HepG2 (cell line): ENCODE data around the gene ZCCHC3. TPM values are rescaled to one million over a fixed set of nuclear protein-coding genes. Genes with fewer than 3 reads are reported as not detected.

Experiments
- CENPT ChIP-seq: sonication (generic); formaldehyde crosslinking; IDR thresholded peaks from 2 replicates; pipeline ENCODE4 v1.8.0; 2022; ENCODE audit warnings: low read depth, mild to moderate bottlenecking, moderate library complexity, missing genetic modification reagents
- DMAP1 ChIP-seq: IDR thresholded peaks from 2 replicates; pipeline ENCODE4 v1.6.1; 2016
- HNF4A ChIP-seq: sonication (generic); formaldehyde crosslinking; IDR thresholded peaks from 2 replicates; pipeline ENCODE4 v1.4.0; 2020; ENCODE audit warnings: missing genetic modification reagents
- ISX ChIP-seq: sonication (generic); formaldehyde crosslinking; conservative IDR thresholded peaks from 2 replicates; pipeline ENCODE4 v1.5.0; 2020; ENCODE audit warnings: missing genetic modification reagents
- NPAS2 ChIP-seq: sonication (generic); formaldehyde crosslinking; IDR thresholded peaks from 2 replicates; pipeline ENCODE4 v1.8.0; 2022; ENCODE audit warnings: mild to moderate bottlenecking, missing genetic modification reagents, borderline replicate concordance
- RCOR2 ChIP-seq: IDR thresholded peaks from 2 replicates; pipeline ENCODE4 v1.6.1; 2016; ENCODE audit warnings: missing biosample characterization, missing genetic modification reagents
- RFX3 ChIP-seq: IDR thresholded peaks from 2 replicates; pipeline ENCODE4 v1.6.1; 2016; ENCODE audit warnings: missing biosample characterization, missing genetic modification reagents
- SNAPC2 ChIP-seq: sonication (generic); formaldehyde crosslinking; IDR thresholded peaks from 2 replicates; pipeline ENCODE4 v1.8.1; 2022; ENCODE audit warnings: mild to moderate bottlenecking, missing genetic modification reagents
- SNRNP70 ChIP-seq: fragments of 200-400 bp; formaldehyde crosslinking; IDR thresholded peaks from 2 replicates; pipeline ENCODE4 v1.6.1; 2017; ENCODE audit warnings: mild to moderate bottlenecking, low read depth, low read length, moderate library complexity
- SRF ChIP-seq: IDR thresholded peaks from 2 replicates; pipeline ENCODE4 v1.6.1; 2011; ENCODE audit warnings: mild to moderate bottlenecking, low read depth, low read length, moderate library complexity
- TRIM24 ChIP-seq: sonication (generic); formaldehyde crosslinking; IDR thresholded peaks from 2 replicates; pipeline ENCODE4 v1.8.0; 2022; ENCODE audit warnings: mild to moderate bottlenecking, missing genetic modification reagents
- ZC3H4 ChIP-seq: sonication (generic); formaldehyde crosslinking; IDR thresholded peaks from 2 replicates; pipeline ENCODE4 v1.4.0; 2020; ENCODE audit warnings: missing genetic modification reagents, borderline replicate concordance
- ZNF292 ChIP-seq: sonication (generic); formaldehyde crosslinking; IDR thresholded peaks from 2 replicates; pipeline ENCODE4 v1.8.1; 2022; ENCODE audit warnings: mild to moderate bottlenecking, low read depth, missing genetic modification reagents, borderline replicate concordance
- ZNF317 ChIP-seq: sonication (generic); formaldehyde crosslinking; IDR thresholded peaks from 2 replicates; pipeline ENCODE4 v1.5.0; 2020; ENCODE audit warnings: mild to moderate bottlenecking, missing genetic modification reagents
- ZNF333 ChIP-seq: sonication (generic); formaldehyde crosslinking; IDR thresholded peaks from 2 replicates; pipeline ENCODE4 v1.4.0; 2020; ENCODE audit warnings: mild to moderate bottlenecking, missing genetic modification reagents, borderline replicate concordance
- ZNF431 ChIP-seq: sonication (generic); formaldehyde crosslinking; IDR thresholded peaks from 2 replicates; pipeline ENCODE4 v1.9.0; 2022; ENCODE audit warnings: missing genetic modification reagents, low read depth, mild to moderate bottlenecking, borderline replicate concordance
- ZNF672 ChIP-seq: sonication (generic); formaldehyde crosslinking; IDR thresholded peaks from 2 replicates; pipeline ENCODE4 v1.8.1; 2022; ENCODE audit warnings: missing genetic modification reagents
- ZNF782 ChIP-seq: sonication (generic); formaldehyde crosslinking; IDR thresholded peaks from 2 replicates; pipeline ENCODE4 v1.4.0; 2020; ENCODE audit warnings: missing genetic modification reagents, mild to moderate bottlenecking, borderline replicate concordance
- ZSCAN21 ChIP-seq: sonication (generic); formaldehyde crosslinking; IDR thresholded peaks from 2 replicates; pipeline ENCODE4 v1.8.0; 2022; ENCODE audit warnings: mild to moderate bottlenecking, missing genetic modification reagents, moderate library complexity, borderline replicate concordance
- polyA plus RNA-seq, 8 experiments: library from polyadenylated mRNA; depleted of rRNA in 3 of 8; stranded (reverse) in 7 of 8; unstranded in 1 of 8; fragments of >200 nt; fragmentation: Illumina TruSeq in 4 of 8; extraction: Trizol in 4 of 8; gene quantifications; 2 replicates each; pipeline versions ENCODE4 v1.2.1 to v1.2.3, GENCODE V29; 2011 to 2016; ENCODE audit warnings: low read depth in 4 of 8, missing spikeins in 1 of 8, mixed read lengths in 1 of 8; ENCODE audit not compliant: insufficient read depth in 1 of 8
- total RNA-seq, 5 experiments: library from RNA; depleted of rRNA; stranded (reverse); fragments of >200 nt; fragmentation: Illumina TruSeq; extraction: Trizol; gene quantifications; 2 replicates each; pipeline ENCODE4 v1.2.3, GENCODE V29; 2016; ENCODE audit warnings: low read depth in 1 of 5
- TF ChIP-seq, protein P1 (sequence below), 2 experiments: sonication (generic) in 1 of 2; formaldehyde crosslinking in 1 of 2; IDR thresholded peaks; 2 replicates each; pipeline versions ENCODE4 v1.4.0 to v1.6.1; 2018 to 2020; ENCODE audit warnings: missing genetic modification reagents in 2 of 2, borderline replicate concordance in 1 of 2, low read depth in 1 of 2, mild to moderate bottlenecking in 1 of 2, missing biosample characterization in 1 of 2
- TF ChIP-seq, protein P2 (sequence below): sonication (generic); formaldehyde crosslinking; IDR thresholded peaks from 2 replicates; pipeline ENCODE4 v1.4.0; 2020; ENCODE audit warnings: missing genetic modification reagents
- TF ChIP-seq, protein P3 (sequence below): sonication (generic); formaldehyde crosslinking; conservative IDR thresholded peaks from 2 replicates; pipeline ENCODE4 v1.4.0; 2020; ENCODE audit warnings: mild to moderate bottlenecking, missing genetic modification reagents, moderate library complexity

Gene ZCCHC3
- total and polyA plus RNA-seq, 2 of the 13 experiments (the other 11 are each of a cell fraction or from before 2014, with no cell fraction given) = 46.6 to 63.0 TPM

DNA sequence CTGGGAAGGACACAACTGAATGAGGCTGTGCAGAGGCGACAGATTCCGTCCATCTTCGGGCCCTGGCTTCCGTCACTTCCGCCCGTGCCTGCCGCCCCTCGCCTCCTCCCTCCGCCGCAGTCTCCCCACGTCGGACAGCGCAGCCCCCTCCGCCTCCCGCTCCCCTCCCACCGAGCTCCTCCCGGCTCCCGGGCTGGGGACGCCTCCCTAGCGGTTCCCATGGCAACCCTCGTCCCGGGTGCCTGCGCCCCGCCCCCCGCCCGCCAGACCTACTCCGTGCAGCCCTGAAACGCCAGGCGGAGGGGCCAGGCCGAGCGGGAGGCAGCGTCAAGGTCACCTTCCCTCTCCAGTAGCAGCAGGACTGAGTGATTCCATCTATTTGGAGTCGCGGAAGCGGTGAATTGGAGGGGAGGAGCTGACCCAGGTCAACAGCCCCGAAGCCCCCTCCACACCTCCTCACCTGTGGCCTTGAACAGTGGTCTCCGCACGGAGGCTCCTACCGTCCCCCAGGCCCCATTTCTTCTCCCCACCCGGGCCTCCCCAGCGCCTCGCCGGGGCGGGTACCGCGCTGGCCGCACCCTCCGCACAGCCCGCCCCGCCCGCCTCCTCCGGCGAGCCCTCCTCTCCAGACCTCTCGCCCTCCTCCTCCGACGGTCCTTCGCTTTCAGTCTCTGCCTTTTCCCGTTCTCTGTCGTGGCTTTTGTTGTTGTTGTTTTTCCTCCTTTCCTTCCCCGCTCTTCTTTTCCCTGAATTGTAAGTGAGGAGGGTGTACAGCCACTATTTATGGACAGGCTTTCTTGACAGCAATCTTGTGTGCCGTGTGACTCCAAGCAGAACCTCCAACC, 50.5 kb downstream of the ZCCHC3 start (continued):
- TF ChIP-seq, protein P1, sequence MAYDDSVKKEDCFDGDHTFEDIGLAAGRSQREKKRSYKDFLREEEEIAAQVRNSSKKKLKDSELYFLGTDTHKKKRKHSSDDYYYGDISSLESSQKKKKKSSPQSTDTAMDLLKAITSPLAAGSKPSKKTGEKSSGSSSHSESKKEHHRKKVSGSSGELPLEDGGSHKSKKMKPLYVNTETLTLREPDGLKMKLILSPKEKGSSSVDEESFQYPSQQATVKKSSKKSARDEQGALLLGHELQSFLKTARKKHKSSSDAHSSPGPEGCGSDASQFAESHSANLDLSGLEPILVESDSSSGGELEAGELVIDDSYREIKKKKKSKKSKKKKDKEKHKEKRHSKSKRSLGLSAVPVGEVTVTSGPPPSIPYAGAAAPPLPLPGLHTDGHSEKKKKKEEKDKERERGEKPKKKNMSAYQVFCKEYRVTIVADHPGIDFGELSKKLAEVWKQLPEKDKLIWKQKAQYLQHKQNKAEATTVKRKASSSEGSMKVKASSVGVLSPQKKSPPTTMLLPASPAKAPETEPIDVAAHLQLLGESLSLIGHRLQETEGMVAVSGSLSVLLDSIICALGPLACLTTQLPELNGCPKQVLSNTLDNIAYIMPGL (CRISPR knock-in tag; IDR thresholded peaks at IDR 0.05; ENCODE audit: borderline replicate concordance in 1 of 2, low read depth in 1 of 2) = peak; percentile 81 to 84; a peak in 3 of 4 replicates
- no peak for TF ChIP-seq SRF
- TF ChIP-seq ZNF292 (CRISPR knock-in tag) = peak; percentile 69; the same call in 1 of the 2 replicates
- peak; percentile 91 for TF ChIP-seq RCOR2 (CRISPR knock-in tag)
- TF ChIP-seq SNRNP70 = no peak
- TF ChIP-seq, protein P2, sequence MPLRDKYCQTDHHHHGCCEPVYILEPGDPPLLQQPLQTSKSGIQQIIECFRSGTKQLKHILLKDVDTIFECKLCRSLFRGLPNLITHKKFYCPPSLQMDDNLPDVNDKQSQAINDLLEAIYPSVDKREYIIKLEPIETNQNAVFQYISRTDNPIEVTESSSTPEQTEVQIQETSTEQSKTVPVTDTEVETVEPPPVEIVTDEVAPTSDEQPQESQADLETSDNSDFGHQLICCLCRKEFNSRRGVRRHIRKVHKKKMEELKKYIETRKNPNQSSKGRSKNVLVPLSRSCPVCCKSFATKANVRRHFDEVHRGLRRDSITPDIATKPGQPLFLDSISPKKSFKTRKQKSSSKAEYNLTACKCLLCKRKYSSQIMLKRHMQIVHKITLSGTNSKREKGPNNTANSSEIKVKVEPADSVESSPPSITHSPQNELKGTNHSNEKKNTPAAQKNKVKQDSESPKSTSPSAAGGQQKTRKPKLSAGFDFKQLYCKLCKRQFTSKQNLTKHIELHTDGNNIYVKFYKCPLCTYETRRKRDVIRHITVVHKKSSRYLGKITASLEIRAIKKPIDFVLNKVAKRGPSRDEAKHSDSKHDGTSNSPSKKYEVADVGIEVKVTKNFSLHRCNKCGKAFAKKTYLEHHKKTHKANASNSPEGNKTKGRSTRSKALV = peak; percentile 85
- peak; percentile 30; the same call in 1 of the 2 replicates for TF ChIP-seq ZC3H4
- TF ChIP-seq, protein P3, sequence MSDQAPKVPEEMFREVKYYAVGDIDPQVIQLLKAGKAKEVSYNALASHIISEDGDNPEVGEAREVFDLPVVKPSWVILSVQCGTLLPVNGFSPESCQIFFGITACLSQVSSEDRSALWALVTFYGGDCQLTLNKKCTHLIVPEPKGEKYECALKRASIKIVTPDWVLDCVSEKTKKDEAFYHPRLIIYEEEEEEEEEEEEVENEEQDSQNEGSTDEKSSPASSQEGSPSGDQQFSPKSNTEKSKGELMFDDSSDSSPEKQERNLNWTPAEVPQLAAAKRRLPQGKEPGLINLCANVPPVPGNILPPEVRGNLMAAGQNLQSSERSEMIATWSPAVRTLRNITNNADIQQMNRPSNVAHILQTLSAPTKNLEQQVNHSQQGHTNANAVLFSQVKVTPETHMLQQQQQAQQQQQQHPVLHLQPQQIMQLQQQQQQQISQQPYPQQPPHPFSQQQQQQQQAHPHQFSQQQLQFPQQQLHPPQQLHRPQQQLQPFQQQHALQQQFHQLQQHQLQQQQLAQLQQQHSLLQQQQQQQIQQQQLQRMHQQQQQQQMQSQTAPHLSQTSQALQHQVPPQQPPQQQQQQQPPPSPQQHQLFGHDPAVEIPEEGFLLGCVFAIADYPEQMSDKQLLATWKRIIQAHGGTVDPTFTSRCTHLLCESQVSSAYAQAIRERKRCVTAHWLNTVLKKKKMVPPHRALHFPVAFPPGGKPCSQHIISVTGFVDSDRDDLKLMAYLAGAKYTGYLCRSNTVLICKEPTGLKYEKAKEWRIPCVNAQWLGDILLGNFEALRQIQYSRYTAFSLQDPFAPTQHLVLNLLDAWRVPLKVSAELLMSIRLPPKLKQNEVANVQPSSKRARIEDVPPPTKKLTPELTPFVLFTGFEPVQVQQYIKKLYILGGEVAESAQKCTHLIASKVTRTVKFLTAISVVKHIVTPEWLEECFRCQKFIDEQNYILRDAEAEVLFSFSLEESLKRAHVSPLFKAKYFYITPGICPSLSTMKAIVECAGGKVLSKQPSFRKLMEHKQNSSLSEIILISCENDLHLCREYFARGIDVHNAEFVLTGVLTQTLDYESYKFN (CRISPR knock-in tag) = peak; percentile 99
- TF ChIP-seq ZNF333 (CRISPR knock-in tag) = no peak; the same call in 1 of the 2 replicates
- peak; percentile 97 for TF ChIP-seq HNF4A (CRISPR knock-in tag)
- peak; percentile 98 for TF ChIP-seq SNAPC2 (CRISPR knock-in tag)
- TF ChIP-seq ZNF431 (CRISPR knock-in tag) = peak; percentile 97
- TF ChIP-seq ISX (CRISPR knock-in tag) = no peak
- 0 out of 2 replicates have a peak, but pooled peaks have one; percentile 75 for TF ChIP-seq ZNF672
- peak; percentile 95; the same call in 1 of the 2 replicates for TF ChIP-seq ZSCAN21
- TF ChIP-seq NPAS2 (CRISPR knock-in tag) = no peak
- peak; percentile 93; the same call in 1 of the 2 replicates for TF ChIP-seq ZNF317 (CRISPR knock-in tag)
- peak; percentile 58; the same call in 1 of the 2 replicates for TF ChIP-seq ZNF782 (CRISPR knock-in tag)
- peak; percentile 98 for TF ChIP-seq DMAP1 (CRISPR knock-in tag)
- TF ChIP-seq RFX3 (CRISPR knock-in tag) = peak; percentile 100
- no peak for TF ChIP-seq CENPT (CRISPR knock-in tag)
- TF ChIP-seq TRIM24 = no peak
